GM12892 (cell line): Measurements from ENCODE around the gene PDCD1LG2. TPM values are rescaled to one million over a fixed set of nuclear protein-coding genes. Genes with fewer than 3 reads are reported as not detected.
"Not testable (repeated sequence)": the region's sequence is repeated elsewhere in the genome, so short reads cannot be mapped to it uniquely, and the experiment has no call there.

Experiments used
- DNase-seq: peaks from one replicate; pipeline ENCODE4 v3.0.0; 2011; ENCODE audit not compliant: insufficient read length
- FAIRE-seq: peaks from 2 replicates; lab custom pipeline; 2011; peaks lifted over from hg19 to GRCh38; lab: Jason Lieb, UNC
- POLR2A ChIP-seq: IDR thresholded peaks from 2 replicates; pipeline ENCODE4 v1.6.1; 2011; ENCODE audit warnings: low read depth, low read length, control low read depth
- POLR2AphosphoS5 ChIP-seq: IDR thresholded peaks from 2 replicates; pipeline ENCODE4 v1.6.1; 2011; ENCODE audit warnings: low read depth, low read length, control low read depth
- TAF1 ChIP-seq: IDR thresholded peaks from 2 replicates; pipeline ENCODE4 v1.6.1; 2011; ENCODE audit warnings: low read depth, mild to moderate bottlenecking, control low read depth, low read length, borderline replicate concordance
- polyA plus RNA-seq: library from polyadenylated mRNA; unstranded; fragments of >200 nt; gene quantifications from one replicate; pipeline ENCODE4 v1.2.1, GENCODE V29; 2012; ENCODE audit warnings: missing spikeins, inconsistent platforms; ENCODE audit not compliant: missing spikeins

Gene PDCD1LG2
- polyA plus RNA-seq: 2.1 TPM

DNA sequence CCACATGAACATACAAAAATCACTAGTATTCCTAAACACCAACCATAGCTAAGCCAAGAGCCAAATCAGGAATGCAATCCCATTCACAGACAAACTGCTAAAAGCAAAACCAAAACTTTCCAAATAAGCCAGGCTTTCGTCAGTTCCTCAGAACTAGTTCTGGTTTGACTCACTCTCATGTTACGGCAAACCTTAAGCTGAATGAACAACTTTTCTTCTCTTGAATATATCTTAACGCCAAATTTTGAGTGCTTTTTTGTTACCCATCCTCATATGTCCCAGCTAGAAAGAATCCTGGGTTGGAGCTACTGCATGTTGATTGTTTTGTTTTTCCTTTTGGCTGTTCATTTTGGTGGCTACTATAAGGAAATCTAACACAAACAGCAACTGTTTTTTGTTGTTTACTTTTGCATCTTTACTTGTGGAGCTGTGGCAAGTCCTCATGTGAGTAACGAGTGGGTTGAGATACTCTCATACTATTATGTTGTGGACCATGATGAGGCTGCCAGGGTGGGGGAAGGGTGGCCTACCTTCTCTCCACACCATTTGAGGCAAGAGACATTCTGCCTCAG lies at the start of gene PDCD1LG2:
Gene PDCD1LG2, plus strand, starts transcription at position 172 of the 572 bp plus-strand sequence. CDS start 12,016 bp downstream, outside the sequence.
- TF ChIP-seq POLR2AphosphoS5 (no peak), TAF1 (no peak), POLR2A (no peak)
- peak; percentile 89 for FAIRE-seq
- DNase-seq: no peak

DNA sequence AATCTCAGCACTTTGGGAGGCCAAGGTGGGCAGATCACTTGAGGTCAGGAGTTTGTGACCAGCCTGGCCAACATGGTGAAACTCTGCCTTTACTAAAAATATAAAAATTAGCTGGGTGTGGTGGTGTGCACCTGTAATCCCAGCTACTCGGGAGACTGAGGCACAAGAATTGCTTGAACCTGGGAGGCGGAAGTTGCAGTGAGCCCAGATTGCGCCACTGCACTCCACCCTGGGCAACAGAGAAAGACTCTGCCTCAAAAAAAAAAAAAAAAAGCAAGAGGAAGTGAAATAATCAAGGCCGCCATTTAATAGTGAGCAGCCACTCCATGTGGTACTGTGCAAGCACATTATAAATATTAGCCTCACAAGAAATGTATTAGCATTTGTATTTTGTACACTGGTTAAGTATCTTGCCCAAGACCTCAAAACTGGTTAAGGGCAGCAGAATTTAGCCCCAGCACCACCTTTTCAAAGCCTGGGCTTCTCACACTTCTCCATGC lies 45.5 kb upstream of the PDCD1LG2 start:
- DNase-seq: not testable (repeated sequence)
- FAIRE-seq: peak; percentile 53

DNA sequence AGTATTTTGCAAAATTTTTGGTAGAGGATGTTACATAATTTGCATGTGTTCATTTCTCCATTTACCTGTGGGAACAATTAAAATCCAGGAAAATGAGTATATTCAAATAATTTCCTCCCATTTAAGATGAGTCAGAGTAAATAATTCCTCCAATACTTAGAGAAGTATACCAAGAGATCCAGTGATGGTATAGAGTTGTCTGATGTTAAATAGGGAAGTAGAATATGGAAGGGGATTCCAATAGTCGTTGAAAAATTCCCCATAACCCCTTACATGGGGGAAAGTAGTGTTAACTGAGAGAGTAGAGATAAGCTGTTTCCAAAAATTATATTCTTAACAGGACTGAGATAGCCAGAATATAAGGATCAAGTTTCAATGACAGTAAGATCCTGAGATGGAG lies 44.3 kb upstream of the PDCD1LG2 start:
- no peak for DNase-seq
- TF ChIP-seq POLR2AphosphoS5 (no peak), TAF1 (no peak), POLR2A (no peak)
- FAIRE-seq: no peak

DNA sequence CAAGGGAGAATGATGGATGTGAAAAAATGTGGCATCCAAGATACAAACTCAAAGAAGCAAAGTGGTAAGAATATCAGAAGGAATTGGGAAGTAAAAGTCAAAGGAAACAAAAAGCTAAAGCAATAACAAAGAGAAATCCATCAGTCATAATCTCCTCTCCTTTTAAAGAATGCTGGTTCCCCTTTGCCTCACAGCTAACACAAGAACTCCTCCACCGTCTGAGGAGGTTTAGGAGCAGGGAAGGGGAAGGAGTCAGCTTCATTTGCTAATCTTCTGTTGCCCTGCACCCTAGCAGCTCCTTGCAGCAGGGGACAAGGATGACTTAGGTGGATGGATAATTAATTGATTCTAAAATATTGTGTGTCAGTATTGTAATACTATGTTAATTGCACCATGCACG lies 43.6 kb upstream of the PDCD1LG2 start:
- no peak for FAIRE-seq

DNA sequence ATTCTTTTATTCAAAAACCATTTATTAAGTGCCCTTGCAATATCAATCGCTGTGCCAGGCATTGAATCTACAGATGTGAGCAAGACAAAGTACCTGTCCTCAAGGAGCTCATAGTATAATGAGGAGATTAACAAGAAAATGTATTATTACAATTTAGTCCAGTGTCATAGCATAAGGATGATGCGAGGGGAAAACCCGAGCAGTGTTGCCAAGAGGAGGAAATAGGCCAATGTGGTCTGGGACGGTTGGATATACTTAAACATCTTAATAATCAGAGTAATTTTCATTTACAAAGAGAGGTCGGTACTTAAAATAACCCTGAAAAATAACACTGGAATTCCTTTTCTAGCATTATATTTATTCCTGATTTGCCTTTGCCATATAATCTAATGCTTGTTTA lies 41.5 kb upstream of the PDCD1LG2 start:
- no peak for DNase-seq
- TF ChIP-seq POLR2A: no peak
- FAIRE-seq: no peak

More for the DNA sequence above, 43.6 kb upstream of the PDCD1LG2 start:
- no peak for TF ChIP-seq POLR2A
- no peak for TF ChIP-seq POLR2AphosphoS5
- no peak for TF ChIP-seq TAF1
- no peak for DNase-seq

DNA sequence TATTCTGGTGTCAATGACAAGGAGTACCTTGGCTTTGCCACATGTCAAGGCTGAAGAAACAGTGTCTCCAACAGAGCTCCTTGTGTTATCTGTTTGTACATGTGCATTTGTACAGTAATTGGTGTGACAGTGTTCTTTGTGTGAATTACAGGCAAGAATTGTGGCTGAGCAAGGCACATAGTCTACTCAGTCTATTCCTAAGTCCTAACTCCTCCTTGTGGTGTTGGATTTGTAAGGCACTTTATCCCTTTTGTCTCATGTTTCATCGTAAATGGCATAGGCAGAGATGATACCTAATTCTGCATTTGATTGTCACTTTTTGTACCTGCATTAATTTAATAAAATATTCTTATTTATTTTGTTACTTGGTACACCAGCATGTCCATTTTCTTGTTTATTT lies 40.2 kb upstream of the PDCD1LG2 start:
- DNase-seq (no peak), FAIRE-seq (no peak)
- TF ChIP-seq POLR2A (no peak), TAF1 (no peak), POLR2AphosphoS5 (no peak)

DNA sequence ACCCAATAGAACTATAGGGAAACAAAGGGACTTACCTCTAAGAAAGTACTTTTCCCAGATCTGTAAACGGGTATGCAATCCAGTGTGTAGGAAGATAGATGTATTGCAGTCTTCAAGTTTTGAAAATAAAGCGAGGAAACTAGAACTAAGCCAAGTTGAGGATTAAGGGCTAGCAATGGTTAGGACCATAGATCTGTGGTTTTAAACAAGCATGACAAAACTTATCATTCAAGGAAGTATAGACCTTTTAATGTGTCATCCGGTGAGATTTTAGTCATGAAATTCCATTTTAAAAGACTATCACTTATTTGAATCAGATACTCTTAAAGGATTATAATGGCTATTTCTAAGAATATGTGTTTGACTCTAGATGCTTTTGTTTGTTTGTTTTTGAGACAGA lies 39.5 kb upstream of the PDCD1LG2 start:
- TF ChIP-seq POLR2A (no peak), POLR2AphosphoS5 (no peak), TAF1 (no peak)
- DNase-seq (no peak), FAIRE-seq (no peak)

DNA sequence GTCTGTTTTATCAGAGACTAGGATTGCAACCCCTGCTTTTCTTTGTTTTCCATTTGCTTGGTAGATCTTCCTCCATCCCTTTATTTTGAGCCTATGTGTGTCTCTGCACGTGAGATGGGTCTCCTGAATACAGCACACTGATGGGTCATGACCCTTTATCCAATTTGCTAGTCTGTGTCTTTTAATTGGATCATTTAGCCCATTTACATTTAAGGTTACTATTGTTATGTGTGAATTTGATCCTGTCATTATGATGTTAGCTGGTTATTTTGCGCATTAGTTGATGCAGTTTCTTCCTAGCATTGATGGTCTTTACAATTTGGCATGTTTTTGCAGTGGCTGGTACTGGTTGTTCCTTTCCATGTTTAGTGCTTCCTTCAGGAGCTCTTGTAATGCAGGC lies 34.7 kb upstream of the PDCD1LG2 start:
- not testable (repeated sequence) for DNase-seq, FAIRE-seq

DNA sequence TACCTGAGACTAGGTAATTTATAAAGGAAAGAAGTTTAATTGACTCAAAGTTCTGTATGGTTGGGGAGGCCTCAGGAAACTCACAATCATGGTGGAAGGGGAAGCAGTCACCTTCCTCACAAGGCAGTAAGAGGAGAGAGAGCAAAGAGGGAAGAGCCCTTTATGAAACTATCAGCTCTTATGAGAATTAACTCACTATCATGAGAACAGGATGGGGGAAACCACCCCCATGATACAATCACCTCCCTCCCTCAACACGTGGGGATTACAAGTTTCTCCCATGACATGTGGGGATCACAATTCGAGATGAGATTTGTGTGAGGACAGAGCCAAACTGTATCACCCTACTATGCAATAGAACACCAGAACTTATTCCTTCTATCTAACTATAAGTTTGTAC lies 32.1 kb upstream of the PDCD1LG2 start:
- FAIRE-seq (peak; percentile 85), DNase-seq (no peak)
- no peak for TF ChIP-seq POLR2AphosphoS5
- TF ChIP-seq TAF1: no peak
- TF ChIP-seq POLR2A: no peak

DNA sequence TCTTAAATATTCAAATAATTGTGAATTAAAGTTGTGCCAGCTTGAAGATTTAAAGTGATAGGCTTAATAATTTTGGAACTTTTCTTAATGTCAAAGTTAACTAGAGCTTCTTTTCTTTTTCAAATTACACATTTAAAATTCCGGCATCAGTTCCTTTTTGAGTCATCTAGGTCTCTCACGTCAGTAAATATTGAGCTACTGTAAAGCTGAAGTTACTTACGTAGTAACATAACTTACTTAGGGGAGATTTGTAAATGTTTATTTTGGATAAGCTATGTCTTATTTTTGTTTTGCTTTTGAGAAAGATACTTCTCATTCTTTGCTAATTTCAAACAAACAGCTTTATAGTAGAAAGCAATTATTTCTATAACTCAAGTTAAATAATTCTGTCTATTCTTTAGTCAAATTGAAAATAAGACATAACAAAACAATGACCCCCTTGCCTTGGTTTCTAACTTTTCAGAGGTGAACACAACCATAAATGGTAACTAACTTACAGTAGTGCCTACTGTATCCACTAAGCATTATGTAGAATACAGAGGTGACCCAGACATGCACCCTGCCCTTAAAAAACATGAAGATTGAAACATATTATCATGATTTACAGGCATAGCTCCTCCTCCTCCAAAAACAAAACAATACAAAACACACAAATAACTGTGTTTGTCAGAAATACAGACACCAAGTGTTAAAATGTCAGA lies 30.2 kb upstream of the PDCD1LG2 start:
- FAIRE-seq (peak; percentile 71), DNase-seq (no peak)

DNA sequence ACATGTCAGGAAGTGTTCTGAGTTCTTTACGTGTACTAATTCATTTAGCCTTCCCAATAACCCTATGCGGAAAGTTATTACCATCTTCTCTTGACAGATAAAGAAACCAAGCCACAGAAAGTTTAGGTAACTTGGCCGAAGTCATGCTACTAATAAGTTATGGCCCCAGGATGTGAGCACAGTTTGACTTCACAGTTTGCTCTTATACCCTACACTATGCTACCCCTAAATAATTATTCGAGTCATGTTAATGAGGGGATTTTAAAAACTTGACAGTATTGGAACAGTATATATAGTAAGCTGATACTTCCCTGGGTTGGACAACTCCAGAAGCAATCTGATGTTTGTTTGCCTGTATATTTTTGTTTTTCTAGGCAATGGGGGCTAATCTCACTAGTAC lies 29.4 kb upstream of the PDCD1LG2 start:
- DNase-seq (no peak), FAIRE-seq (no peak)
- no peak for TF ChIP-seq TAF1
- no peak for TF ChIP-seq POLR2A
- no peak for TF ChIP-seq POLR2AphosphoS5

More for the DNA sequence above, 30.2 kb upstream of the PDCD1LG2 start:
- TF ChIP-seq POLR2A (no peak), TAF1 (no peak), POLR2AphosphoS5 (no peak)

DNA sequence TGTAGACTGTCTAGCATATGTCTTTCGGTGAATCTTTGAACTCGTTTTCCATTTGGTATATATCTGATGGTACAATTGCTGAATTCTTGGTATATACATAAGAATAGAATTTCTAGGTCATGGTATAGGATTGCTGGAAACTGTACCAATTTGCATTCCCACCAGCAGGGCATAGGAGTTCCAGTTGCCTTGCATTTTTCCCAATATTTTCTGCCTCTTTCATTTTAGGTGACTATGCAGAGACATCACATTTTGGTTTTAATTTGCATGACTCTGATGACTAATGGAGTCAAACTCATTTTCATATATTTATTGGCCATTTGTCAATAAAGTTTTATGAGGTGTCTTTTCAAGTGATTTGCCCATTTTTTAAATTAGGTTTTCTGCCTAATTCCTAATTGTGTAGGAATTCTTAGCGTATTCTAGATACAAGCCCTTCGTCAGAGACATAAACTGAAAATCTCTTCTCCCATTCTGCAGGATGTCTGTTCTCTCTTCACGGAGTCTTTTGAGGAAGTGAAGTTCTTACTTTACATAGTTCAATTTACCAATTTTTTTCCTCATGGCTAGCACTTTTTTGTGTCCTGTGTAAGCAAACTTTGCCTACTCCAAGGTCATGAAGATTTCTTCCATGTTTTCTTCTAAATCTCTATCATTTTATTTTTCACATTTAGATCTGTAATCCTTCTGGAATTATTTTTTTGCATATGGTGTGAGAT lies 28.9 kb upstream of the PDCD1LG2 start:
- TF ChIP-seq POLR2A (no peak), TAF1 (no peak), POLR2AphosphoS5 (no peak)
- DNase-seq: no peak
- FAIRE-seq: peak; percentile 44
